ENCODE data around the gene UPK1B. TPM values are rescaled to one million over a fixed set of nuclear protein-coding genes. Genes with fewer than 3 reads are reported as not detected.

Gene UPK1B
- total RNA-seq, 4 donors from 2014 or later, result 2.1 to 2.2 TPM; not detected in 2

DNA sequence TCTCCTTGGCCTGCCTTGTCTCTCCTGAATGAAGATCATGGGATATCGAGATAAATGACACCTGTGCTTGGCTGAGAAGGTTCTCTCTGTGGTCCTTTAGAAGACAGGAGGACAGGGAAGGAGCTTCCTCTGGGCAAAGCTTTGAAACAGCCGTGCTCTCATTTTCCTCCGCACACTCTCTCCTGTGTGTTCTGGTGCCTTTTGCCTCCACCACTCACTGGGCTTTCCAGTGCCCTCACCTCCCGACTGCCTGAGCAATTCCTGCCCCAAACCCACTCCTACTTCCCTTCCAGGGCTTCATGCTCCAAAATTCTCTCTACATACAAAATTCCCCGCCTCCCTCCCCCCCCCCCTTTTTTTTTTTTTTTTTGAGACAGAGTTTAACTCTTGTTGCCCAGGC is 32.3 kb downstream of the UPK1B start:
- WGBS, result 38% methylated on average over 5 of the region's 5 CpGs

DNA sequence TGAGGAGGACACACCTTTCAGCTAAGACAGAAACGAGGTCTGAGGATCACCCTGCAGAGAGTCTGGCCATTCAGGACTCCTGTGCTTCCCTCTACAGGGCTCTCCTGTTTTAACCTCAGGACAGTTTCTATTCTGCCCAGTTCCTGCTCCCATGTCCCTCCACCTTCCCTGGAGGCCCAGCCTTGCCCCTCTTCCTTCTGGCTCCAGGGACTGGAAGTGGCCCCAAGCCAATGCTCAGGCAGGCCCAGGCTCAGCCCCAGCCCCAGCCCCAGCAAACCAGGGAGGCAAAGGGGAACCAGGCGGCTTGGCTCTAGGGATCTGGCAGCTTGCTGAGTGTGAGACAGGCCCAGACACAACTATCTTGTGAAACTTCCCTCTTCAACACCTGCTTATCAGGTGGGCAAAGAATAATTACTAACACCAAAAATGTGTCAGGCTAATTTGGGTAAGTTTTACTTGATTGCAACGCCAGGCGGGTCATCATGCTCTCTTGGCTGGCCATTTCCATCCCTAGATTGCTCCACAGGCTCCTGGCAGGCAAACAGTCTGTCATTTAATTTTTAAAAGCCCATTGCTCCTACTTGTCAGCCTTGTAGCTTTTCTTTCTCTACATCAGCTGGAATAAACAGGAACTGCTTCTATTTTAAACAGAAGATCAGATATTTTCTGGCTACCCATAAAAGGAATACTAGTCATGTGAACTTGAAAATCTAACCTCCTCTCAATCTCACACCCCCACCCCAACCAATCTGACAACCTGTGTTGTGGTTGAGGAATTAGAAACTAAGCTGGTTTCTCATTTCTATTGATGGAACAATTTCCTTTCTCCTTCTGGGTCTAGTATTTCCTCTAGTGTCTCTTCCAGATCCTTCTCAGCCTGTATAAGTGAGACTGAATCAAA is 33.5 kb downstream of the UPK1B start:
- Histone ChIP-seq H3K4me3 (no peak overlapping the region), H3K4me1 (peaks cover 17% of the 10 kb centered on the region), H3K36me3 (peaks cover 11% of the 10 kb centered on the region), H3K9me3 (no peaks in the 10 kb centered on the region), H3K27ac (no peak overlapping the region), H3K27me3 (no peaks in the 10 kb centered on the region)
- 43% methylated on average over 4 of the region's 4 CpGs for WGBS
- TF ChIP-seq, protein P1, sequence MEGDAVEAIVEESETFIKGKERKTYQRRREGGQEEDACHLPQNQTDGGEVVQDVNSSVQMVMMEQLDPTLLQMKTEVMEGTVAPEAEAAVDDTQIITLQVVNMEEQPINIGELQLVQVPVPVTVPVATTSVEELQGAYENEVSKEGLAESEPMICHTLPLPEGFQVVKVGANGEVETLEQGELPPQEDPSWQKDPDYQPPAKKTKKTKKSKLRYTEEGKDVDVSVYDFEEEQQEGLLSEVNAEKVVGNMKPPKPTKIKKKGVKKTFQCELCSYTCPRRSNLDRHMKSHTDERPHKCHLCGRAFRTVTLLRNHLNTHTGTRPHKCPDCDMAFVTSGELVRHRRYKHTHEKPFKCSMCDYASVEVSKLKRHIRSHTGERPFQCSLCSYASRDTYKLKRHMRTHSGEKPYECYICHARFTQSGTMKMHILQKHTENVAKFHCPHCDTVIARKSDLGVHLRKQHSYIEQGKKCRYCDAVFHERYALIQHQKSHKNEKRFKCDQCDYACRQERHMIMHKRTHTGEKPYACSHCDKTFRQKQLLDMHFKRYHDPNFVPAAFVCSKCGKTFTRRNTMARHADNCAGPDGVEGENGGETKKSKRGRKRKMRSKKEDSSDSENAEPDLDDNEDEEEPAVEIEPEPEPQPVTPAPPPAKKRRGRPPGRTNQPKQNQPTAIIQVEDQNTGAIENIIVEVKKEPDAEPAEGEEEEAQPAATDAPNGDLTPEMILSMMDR (IDR thresholded peaks at IDR 0.05), result no peak
- TF ChIP-seq POLR2AphosphoS5 (IDR thresholded peaks at IDR 0.05) (no peak), EP300 (IDR thresholded peaks at IDR 0.05) (no peak), POLR2A (IDR thresholded peaks at IDR 0.05) (no peak)
- DNase-seq (ENCODE audit: low spot score in 2 of 2), result no peak

More for the DNA sequence above, 32.3 kb downstream of the UPK1B start:
- H3K27ac ChIP-seq, result no peak overlapping the region
- no peak for DNase-seq (ENCODE audit: low spot score in 2 of 2)
- peaks cover 4% of the 10 kb centered on the region for H3K36me3 ChIP-seq
- H3K4me3 ChIP-seq, result no peak overlapping the region
- TF ChIP-seq POLR2A (IDR thresholded peaks at IDR 0.05), result no peak
- TF ChIP-seq EP300 (IDR thresholded peaks at IDR 0.05), result no peak
- TF ChIP-seq POLR2AphosphoS5 (IDR thresholded peaks at IDR 0.05), result no peak
- TF ChIP-seq, protein P1 (IDR thresholded peaks at IDR 0.05), result no peak
- peaks cover 17% of the 10 kb centered on the region for H3K4me1 ChIP-seq
- H3K9me3 ChIP-seq, result no peaks in the 10 kb centered on the region
- H3K27me3 ChIP-seq, result no peaks in the 10 kb centered on the region

GRCh38 chr3:119207512-119207875 is 34.1 kb downstream of the UPK1B start:
- no peak overlapping the region for H3K27ac ChIP-seq
- H3K36me3 ChIP-seq, result peaks cover 17% of the 10 kb centered on the region
- DNase-seq (ENCODE audit: low spot score in 2 of 2), result no peak
- no peaks in the 10 kb centered on the region for H3K9me3 ChIP-seq
- TF ChIP-seq POLR2A (IDR thresholded peaks at IDR 0.05) (no peak), POLR2AphosphoS5 (IDR thresholded peaks at IDR 0.05) (no peak), EP300 (IDR thresholded peaks at IDR 0.05) (no peak)
- TF ChIP-seq, protein P1 (IDR thresholded peaks at IDR 0.05), result no peak
- WGBS, result 80% methylated on average over 3 of the region's 3 CpGs
- no peak overlapping the region for H3K4me3 ChIP-seq
- no peaks in the 10 kb centered on the region for H3K27me3 ChIP-seq
- peaks cover 17% of the 10 kb centered on the region for H3K4me1 ChIP-seq

- Histone ChIP-seq H3K27ac (no peak overlapping the region), H3K36me3 (peaks cover 54% of the 10 kb centered on the region), H3K9me3 (no peaks in the 10 kb centered on the region), H3K27me3 (no peaks in the 10 kb centered on the region), H3K4me3 (no peak overlapping the region), H3K4me1 (peaks cover 10% of the 10 kb centered on the region)
- WGBS, result 54% methylated on average over 4 of the region's 4 CpGs
- TF ChIP-seq POLR2A (IDR thresholded peaks at IDR 0.05) (no peak), EP300 (IDR thresholded peaks at IDR 0.05) (no peak), POLR2AphosphoS5 (IDR thresholded peaks at IDR 0.05) (no peak)
- TF ChIP-seq, protein P1 (IDR thresholded peaks at IDR 0.05), result no peak
- DNase-seq (ENCODE audit: low spot score in 2 of 2), result no peak
Observed at GRCh38 chr3:119211193-119211592, 37.8 kb downstream of the UPK1B start.

- DNase-seq (ENCODE audit: low spot score in 2 of 2), result no peak
- no peaks in the 10 kb centered on the region for H3K27me3 ChIP-seq
- no peaks in the 10 kb centered on the region for H3K9me3 ChIP-seq
- H3K36me3 ChIP-seq, result peaks cover 60% of the 10 kb centered on the region
- no peak overlapping the region for H3K27ac ChIP-seq
- no peak overlapping the region for H3K4me3 ChIP-seq
- WGBS, result 87% methylated on average over 6 of the region's 6 CpGs
- H3K4me1 ChIP-seq, result peaks cover 7% of the 10 kb centered on the region
- TF ChIP-seq POLR2A (IDR thresholded peaks at IDR 0.05) (no peak), EP300 (IDR thresholded peaks at IDR 0.05) (no peak), POLR2AphosphoS5 (IDR thresholded peaks at IDR 0.05) (no peak)
- TF ChIP-seq, protein P1 (IDR thresholded peaks at IDR 0.05), result no peak
Observed at GRCh38 chr3:119211803-119212202, 38.4 kb downstream of the UPK1B start.

Data from suprapubic skin (tissue), 4 donors.